A673 (cell line): ENCODE results near the gene BHLHA15.

Source experiments
- CTCF ChIP-seq: fragments of 300-800, 200-600 bp; sonication (generic); conservative IDR thresholded peaks from 2 replicates; pipeline ENCODE4 v1.5.1; 2017; ENCODE audit warnings: low read depth, mild to moderate bottlenecking, antibody characterized with exemption, low read length, moderate library complexity, mixed read lengths
- EZH2 ChIP-seq: fragments of 200-600 bp; sonication (generic); IDR thresholded peaks from 2 replicates; pipeline ENCODE4 v1.6.1; 2017; ENCODE audit warnings: borderline replicate concordance, low read depth, mild to moderate bottlenecking, mixed read lengths, antibody characterized with exemption, low read length; ENCODE audit not compliant: poor library complexity, severe bottlenecking

GRCh38 chr7:98224701-98225181 is 13.5 kb downstream of the BHLHA15 start:
- TF ChIP-seq CTCF: no peak
- no peak for TF ChIP-seq EZH2
